ENCODE results near the gene PDLIM7. TPM values are rescaled to one million over a fixed set of nuclear protein-coding genes. Genes with fewer than 3 reads are reported as not detected.

The PDLIM7 gene
- total and polyA plus RNA-seq, 4 donors, result 49.2 to 124 (median 83.5) TPM

DNA sequence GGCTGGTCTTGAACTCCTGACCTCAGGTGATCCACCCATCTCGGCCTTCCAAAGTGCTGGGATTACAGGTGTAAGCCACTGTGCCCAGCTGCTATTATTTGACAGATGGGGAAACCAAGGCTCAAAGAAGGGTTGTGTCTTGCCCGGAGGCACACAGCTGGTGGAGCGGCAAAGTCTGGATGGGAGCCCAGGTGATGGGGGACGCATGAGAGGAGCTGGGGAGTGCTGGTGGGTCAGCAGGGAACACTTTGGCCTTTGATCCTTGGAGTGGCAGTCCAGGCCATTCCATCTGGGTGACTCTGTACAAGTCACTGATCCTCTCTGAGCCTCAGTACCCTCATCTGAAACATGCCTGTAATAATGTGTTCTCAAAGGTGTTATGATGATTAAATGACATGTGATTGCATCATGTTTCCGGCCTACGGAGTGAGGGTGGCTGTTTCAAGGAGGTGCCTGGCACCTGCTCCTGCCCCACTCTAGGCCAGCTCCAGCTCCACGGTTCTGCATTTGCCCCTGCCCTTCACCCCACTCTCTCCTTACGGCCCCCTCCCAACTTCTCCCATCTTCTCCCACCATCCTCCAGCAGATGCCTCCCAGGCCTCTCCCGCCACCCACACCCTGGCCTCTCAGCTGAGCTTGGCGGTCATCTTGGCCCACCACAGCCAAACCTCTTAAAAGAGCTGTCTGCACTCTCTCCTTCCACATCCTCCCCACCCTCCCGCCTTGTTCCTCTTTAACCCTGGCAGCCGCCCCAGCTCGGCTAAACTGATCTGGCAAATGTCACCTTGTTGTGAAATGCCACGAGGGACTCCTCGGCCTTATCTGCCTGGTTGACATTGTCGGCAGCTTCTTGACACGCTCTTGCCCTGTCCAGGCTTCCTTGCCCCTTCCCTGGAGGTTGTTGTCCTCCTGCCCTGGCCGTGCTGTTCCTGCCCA is 18.4 kb downstream of the PDLIM7 start:
- DNase-seq, result peak; percentile 82 to 91 (median 87)

DNA sequence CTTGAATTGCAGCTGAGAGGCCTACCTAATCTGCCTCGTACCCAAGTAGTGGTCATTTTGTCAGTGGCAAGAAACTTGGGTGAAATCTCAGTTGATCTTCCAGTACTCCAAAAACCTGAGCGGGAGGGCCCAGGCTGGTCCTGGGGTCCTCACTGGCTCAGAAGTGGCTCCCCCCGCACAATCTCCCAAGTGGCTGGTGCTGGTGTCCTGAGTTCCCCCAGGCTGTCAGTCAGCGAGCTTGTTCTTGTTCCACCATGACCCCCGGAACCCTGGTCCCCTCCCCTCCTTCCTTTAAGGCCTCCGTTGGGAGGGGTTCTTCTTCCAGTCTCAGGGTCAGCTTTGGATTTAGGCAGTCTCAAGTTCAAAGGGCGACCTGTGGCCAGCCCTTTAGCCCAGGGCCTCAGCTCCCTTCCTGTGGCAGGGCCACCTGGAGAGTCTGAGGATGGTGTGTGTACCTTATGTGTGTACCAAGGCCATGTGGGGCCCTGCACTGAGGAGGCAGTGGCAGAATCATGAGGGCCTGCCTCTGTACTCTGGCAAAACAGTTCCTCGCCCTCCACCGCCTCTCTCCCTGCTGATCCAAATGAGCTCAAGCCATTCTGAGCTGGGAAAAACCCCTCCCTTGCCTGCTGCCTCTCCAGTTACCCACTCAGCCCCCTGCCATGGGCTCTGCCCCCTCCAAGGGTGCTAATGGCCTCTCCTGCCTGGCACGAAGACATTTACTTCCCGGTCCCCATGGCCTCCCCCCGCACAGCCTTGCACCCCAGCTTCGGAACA is 19.5 kb downstream of the PDLIM7 start:
- H3K27ac ChIP-seq (ENCODE audit: low read depth in 1 of 2, low read length in 1 of 2), result no peak overlapping the region
- no peaks in the 10 kb centered on the region for H3K9me3 ChIP-seq (ENCODE audit: control insufficient read depth in 4 of 4, insufficient read depth in 3 of 4, low read length in 3 of 4)
- DNase-seq (no peak), ATAC-seq (ENCODE audit: insufficient read depth, low FRiP score) (no peak)
- H3K4me3 ChIP-seq, result no peak overlapping the region
- TF ChIP-seq, protein P1, sequence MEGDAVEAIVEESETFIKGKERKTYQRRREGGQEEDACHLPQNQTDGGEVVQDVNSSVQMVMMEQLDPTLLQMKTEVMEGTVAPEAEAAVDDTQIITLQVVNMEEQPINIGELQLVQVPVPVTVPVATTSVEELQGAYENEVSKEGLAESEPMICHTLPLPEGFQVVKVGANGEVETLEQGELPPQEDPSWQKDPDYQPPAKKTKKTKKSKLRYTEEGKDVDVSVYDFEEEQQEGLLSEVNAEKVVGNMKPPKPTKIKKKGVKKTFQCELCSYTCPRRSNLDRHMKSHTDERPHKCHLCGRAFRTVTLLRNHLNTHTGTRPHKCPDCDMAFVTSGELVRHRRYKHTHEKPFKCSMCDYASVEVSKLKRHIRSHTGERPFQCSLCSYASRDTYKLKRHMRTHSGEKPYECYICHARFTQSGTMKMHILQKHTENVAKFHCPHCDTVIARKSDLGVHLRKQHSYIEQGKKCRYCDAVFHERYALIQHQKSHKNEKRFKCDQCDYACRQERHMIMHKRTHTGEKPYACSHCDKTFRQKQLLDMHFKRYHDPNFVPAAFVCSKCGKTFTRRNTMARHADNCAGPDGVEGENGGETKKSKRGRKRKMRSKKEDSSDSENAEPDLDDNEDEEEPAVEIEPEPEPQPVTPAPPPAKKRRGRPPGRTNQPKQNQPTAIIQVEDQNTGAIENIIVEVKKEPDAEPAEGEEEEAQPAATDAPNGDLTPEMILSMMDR (IDR thresholded peaks at IDR 0.05; ENCODE audit: control extremely low read depth, extremely low read depth), result no peak
- peaks cover 0 to 11% (median 2%) of the 10 kb centered on the region in 4 donors for H3K36me3 ChIP-seq (ENCODE audit: control insufficient read depth in 4 of 4, insufficient read depth in 4 of 4, low read length in 4 of 4)
- H3K27me3 ChIP-seq (ENCODE audit: control insufficient read depth in 3 of 3, insufficient read depth in 3 of 3, low read length in 2 of 3), result no peaks in the 10 kb centered on the region
- peaks cover 3 to 31% (median 13%) of the 10 kb centered on the region in 5 donors for H3K4me1 ChIP-seq (ENCODE audit: control insufficient read depth in 5 of 5, insufficient read depth in 5 of 5, low read length in 5 of 5)
- H3K9ac ChIP-seq (ENCODE audit: insufficient read depth in 1 of 2, low read length in 2 of 2), result no peak overlapping the region
- WGBS, 2 donors, result 92 to 95% methylated on average over 13 of the region's 13 CpGs

More for the DNA sequence above, 18.4 kb downstream of the PDLIM7 start:
- Histone ChIP-seq H3K4me1 (ENCODE audit: control insufficient read depth in 5 of 5, insufficient read depth in 5 of 5, low read length in 5 of 5) (peaks cover 3 to 30% (median 12%) of the 10 kb centered on the region in 5 donors), H3K27ac (ENCODE audit: low read depth in 1 of 2, low read length in 1 of 2) (peak overlapping the region; percentile 55 to 80), H3K9ac (ENCODE audit: insufficient read depth in 1 of 2, low read length in 2 of 2) (no peak overlapping the region), H3K27me3 (ENCODE audit: control insufficient read depth in 3 of 3, insufficient read depth in 3 of 3, low read length in 2 of 3) (no peaks in the 10 kb centered on the region), H3K36me3 (ENCODE audit: control insufficient read depth in 4 of 4, insufficient read depth in 4 of 4, low read length in 4 of 4) (peaks cover 0 to 20% (median 3%) of the 10 kb centered on the region in 4 donors), H3K9me3 (ENCODE audit: control insufficient read depth in 4 of 4, insufficient read depth in 3 of 4, low read length in 3 of 4) (no peaks in the 10 kb centered on the region), H3K4me3 (no peak overlapping the region)
- TF ChIP-seq, protein P1 (IDR thresholded peaks at IDR 0.05; ENCODE audit: control extremely low read depth, extremely low read depth), result no peak
- WGBS, 2 donors, result 30 to 32% methylated on average over 18 of the region's 18 CpGs
- peak; percentile 52 for ATAC-seq (ENCODE audit: insufficient read depth, low FRiP score)

DNA sequence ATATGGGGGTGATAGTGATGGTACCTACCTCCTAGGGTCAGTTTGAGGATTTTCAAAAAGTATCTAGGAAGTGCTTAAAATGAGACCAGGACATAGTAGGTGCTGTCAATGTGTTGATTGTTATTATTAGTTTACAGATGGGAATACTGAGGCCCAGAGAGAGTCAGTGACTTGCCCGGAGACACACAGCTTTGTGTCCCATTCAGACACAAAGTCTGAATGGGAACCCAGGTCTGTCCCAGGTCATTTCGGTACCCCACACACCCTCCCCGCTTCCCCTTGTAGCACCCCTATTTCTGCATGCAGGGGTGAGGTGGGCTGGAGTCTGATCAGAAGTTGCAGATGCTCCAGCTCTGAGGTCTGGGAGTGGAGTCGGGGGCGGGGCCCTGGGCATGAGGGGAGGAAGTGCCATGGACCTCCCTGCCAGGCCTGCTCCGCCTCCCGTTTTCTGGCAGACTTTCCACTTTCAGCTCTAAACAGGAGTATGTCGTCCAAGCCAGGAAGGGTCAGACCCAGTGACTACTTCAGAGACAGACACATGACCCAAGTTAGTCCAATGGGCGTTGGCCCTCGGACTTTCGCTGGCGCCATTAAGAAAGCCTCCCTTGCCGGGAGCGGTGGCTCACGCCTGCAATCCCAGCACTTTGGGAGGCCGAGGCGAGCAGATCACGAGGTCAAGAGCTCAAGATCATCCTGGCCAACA is 20.7 kb downstream of the PDLIM7 start:
- DNase-seq (peak; percentile 52 to 64 (median 55)), ATAC-seq (ENCODE audit: insufficient read depth, low FRiP score) (no peak)
- H3K9ac ChIP-seq (ENCODE audit: insufficient read depth in 1 of 2, low read length in 2 of 2), result no peak overlapping the region
- no peak overlapping the region for H3K27ac ChIP-seq (ENCODE audit: low read depth in 1 of 2, low read length in 1 of 2)
- TF ChIP-seq, protein P1 (IDR thresholded peaks at IDR 0.05; ENCODE audit: control extremely low read depth, extremely low read depth), result no peak
- 73 to 80% methylated on average over 18 of the region's 18 CpGs for WGBS, 2 donors
- H3K4me3 ChIP-seq, result no peak overlapping the region
- H3K9me3 ChIP-seq (ENCODE audit: control insufficient read depth in 4 of 4, insufficient read depth in 3 of 4, low read length in 3 of 4), result no peaks in the 10 kb centered on the region
- peaks cover 0 to 4% (median under 1%) of the 10 kb centered on the region in 4 donors for H3K36me3 ChIP-seq (ENCODE audit: control insufficient read depth in 4 of 4, insufficient read depth in 4 of 4, low read length in 4 of 4)
- H3K27me3 ChIP-seq (ENCODE audit: control insufficient read depth in 3 of 3, insufficient read depth in 3 of 3, low read length in 2 of 3), result no peaks in the 10 kb centered on the region
- peaks cover 3 to 38% (median 15%) of the 10 kb centered on the region in 5 donors for H3K4me1 ChIP-seq (ENCODE audit: control insufficient read depth in 5 of 5, insufficient read depth in 5 of 5, low read length in 5 of 5)
